Prostate gland (tissue), 2 donors: ENCODE data around the gene UGT1A10.

Experiments used
- POLR2A ChIP-seq: fragments of 450-650 bp; IDR thresholded peaks from one replicate; pipeline ENCODE4 v1.6.1; 2016; ENCODE audit warnings: antibody characterized with exemption, mild to moderate bottlenecking
- TF ChIP-seq, protein P1 (sequence below), 4 experiments: fragments of 200-600 bp in 2 of 4; fragments of 450-650 bp in 2 of 4; sonication (generic) in 2 of 4; IDR thresholded peaks; 1 replicate in 3 of 4; 2 replicates in 1 of 4; pipeline ENCODE4 v1.5.1; 2016 to 2019; ENCODE audit warnings: antibody characterized with exemption in 4 of 4, mild to moderate bottlenecking in 2 of 4, moderate library complexity in 2 of 4

DNA sequence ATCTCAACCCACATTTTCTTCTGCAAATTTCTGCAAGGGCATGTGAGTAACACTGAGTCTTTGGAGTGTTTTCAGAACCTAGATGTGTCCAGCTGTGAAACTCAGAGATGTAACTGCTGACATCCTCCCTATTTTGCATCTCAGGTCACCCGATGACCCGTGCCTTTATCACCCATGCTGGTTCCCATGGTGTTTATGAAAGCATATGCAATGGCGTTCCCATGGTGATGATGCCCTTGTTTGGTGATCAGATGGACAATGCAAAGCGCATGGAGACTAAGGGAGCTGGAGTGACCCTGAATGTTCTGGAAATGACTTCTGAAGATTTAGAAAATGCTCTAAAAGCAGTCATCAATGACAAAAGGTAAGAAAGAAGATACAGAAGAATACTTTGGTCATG is 131.8 kb downstream of the UGT1A10 start:
- TF ChIP-seq, protein P1, sequence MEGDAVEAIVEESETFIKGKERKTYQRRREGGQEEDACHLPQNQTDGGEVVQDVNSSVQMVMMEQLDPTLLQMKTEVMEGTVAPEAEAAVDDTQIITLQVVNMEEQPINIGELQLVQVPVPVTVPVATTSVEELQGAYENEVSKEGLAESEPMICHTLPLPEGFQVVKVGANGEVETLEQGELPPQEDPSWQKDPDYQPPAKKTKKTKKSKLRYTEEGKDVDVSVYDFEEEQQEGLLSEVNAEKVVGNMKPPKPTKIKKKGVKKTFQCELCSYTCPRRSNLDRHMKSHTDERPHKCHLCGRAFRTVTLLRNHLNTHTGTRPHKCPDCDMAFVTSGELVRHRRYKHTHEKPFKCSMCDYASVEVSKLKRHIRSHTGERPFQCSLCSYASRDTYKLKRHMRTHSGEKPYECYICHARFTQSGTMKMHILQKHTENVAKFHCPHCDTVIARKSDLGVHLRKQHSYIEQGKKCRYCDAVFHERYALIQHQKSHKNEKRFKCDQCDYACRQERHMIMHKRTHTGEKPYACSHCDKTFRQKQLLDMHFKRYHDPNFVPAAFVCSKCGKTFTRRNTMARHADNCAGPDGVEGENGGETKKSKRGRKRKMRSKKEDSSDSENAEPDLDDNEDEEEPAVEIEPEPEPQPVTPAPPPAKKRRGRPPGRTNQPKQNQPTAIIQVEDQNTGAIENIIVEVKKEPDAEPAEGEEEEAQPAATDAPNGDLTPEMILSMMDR (IDR thresholded peaks at IDR 0.05), result no peak
- no peak for TF ChIP-seq POLR2A
